GM13976 (cell line): Measurements from ENCODE around the gene CRIP3.
"Not testable (repeated sequence)": the region's sequence is repeated elsewhere in the genome, so short reads cannot be mapped to it uniquely, and the experiment has no call there.

Experiments used
- DNase-seq: peaks from one replicate; pipeline ENCODE4 v3.0.0; 2012; ENCODE audit warnings: low spot score
- CTCF ChIP-seq: IDR thresholded peaks from 2 replicates; pipeline ENCODE4 v1.5.1; 2012; ENCODE audit warnings: borderline replicate concordance, mild to moderate bottlenecking; ENCODE audit not compliant: insufficient read depth; ENCODE audit errors: extremely low read depth, missing control alignments, control extremely low read depth
- in situ Hi-C: fragments of 300-500 bp; cut with MboI; formaldehyde crosslinking; loops from one replicate; pipeline ENCODE4 v1.12.0; 2022; ENCODE audit warnings: low sequenced_read_pairs, mixed read lengths, inconsistent platforms; ENCODE audit not compliant: unreplicated experiment

Gene CRIP3

GRCh38 chr6:43308101-43308989 lies at the start of gene CRIP3:
TSS of gene CRIP3 (minus strand) at chr6:43308826. CDS start at chr6:43308792, 34 bp downstream.
- in situ Hi-C loops, result no loop called here
- DNase-seq, result peak; percentile 63
- TF ChIP-seq CTCF, result peak; percentile 39

GRCh38 chr6:43355862-43356590 lies 47.4 kb upstream of the CRIP3 start:
- TF ChIP-seq CTCF, result peak; percentile 23
- no peak for DNase-seq
- in situ Hi-C loops, result no loop called here

- in situ Hi-C loops, DNase-seq: not testable (repeated sequence)
Measured at GRCh38 chr6:43351951-43352350, 43.3 kb upstream of the CRIP3 start.

- no peak for DNase-seq
- in situ Hi-C loops, result no loop called here
- TF ChIP-seq CTCF, result no peak
Measured at GRCh38 chr6:43347444-43347843, 38.8 kb upstream of the CRIP3 start.

GRCh38 chr6:43347021-43347420 lies 38.4 kb upstream of the CRIP3 start:
- no peak for DNase-seq
- in situ Hi-C loops, result no loop called here
- no peak for TF ChIP-seq CTCF

- DNase-seq, in situ Hi-C loops: not testable (repeated sequence)
Measured at GRCh38 chr6:43346243-43346642, 37.6 kb upstream of the CRIP3 start.

GRCh38 chr6:43339168-43339567 lies 30.5 kb upstream of the CRIP3 start:
- in situ Hi-C loops, result no loop called here
- no peak for TF ChIP-seq CTCF

More at GRCh38 chr6:43339168-43339567, 30.5 kb upstream of the CRIP3 start:
- peak; percentile 47 for DNase-seq
